CD4-positive, alpha-beta T cell (primary cell): Measurements from ENCODE around the gene RLN1. TPM values are rescaled to one million over a fixed set of nuclear protein-coding genes. Genes with fewer than 3 reads are reported as not detected.
A peak's percentile ranks its signal among the peaks of the same experiment; 100 is the strongest.

ENCODE experiments used
- ATAC-seq: fragments of 200-7000 bp; cut with Tn5 transposase; one replicate; pipeline ENCODE4 v1.10.0; 2022; ENCODE audit warnings: mild to moderate bottlenecking; ENCODE audit not compliant: poor library complexity
- CTCF ChIA-PET: fragments of 350-600 bp; sonication (Branson Sonifier 250); formaldehyde crosslinking; loops from one replicate; lab custom pipeline; 2021; ENCODE audit warnings: antibody characterized with exemption, inconsistent platforms; lab: Charles Lee
- POLR2A ChIA-PET: fragments of 350-600 bp; sonication (Branson Sonifier 250); formaldehyde crosslinking; loops from one replicate; lab custom pipeline; 2021; ENCODE audit warnings: antibody characterized with exemption, inconsistent platforms; lab: Charles Lee
- DNase-seq, 14 experiments: peaks; one replicate each; pipeline ENCODE4 v3.0.0-alpha.2; 2013 to 2020; ENCODE audit warnings: mixed read lengths in 2 of 14
- H3K27ac ChIP-seq, 2 donors: one replicate each; pipeline versions ENCODE4 v1.5.1 to v1.7.0; 2013; ENCODE audit warnings: low read length in 2 of 2, low read depth in 1 of 2, mild to moderate bottlenecking in 1 of 2
- H3K27me3 ChIP-seq, 2 experiments: 1 replicate in 1 of 2; 2 replicates in 1 of 2; pipeline versions ENCODE4 v1.6.1 to v1.7.0; 2013; ENCODE audit warnings: low read length in 2 of 2, control low read depth in 1 of 2, mild to moderate bottlenecking in 1 of 2, moderate library complexity in 1 of 2; ENCODE audit not compliant: insufficient read depth in 2 of 2, control insufficient read depth in 1 of 2
- H3K36me3 ChIP-seq: one replicate; pipeline ENCODE4 v1.6.1; 2013; ENCODE audit warnings: low read length, control low read depth; ENCODE audit not compliant: insufficient read depth
- H3K4me1 ChIP-seq: one replicate; pipeline ENCODE4 v1.6.1; 2013; ENCODE audit warnings: low read length, control low read depth; ENCODE audit not compliant: insufficient read depth
- H3K4me3 ChIP-seq: one replicate; pipeline ENCODE4 v1.5.1; 2013; ENCODE audit warnings: mild to moderate bottlenecking, low read length, moderate library complexity
- H3K9me3 ChIP-seq, 2 experiments: 1 replicate in 1 of 2; 2 replicates in 1 of 2; pipeline versions ENCODE4 v1.6.1 to v1.7.0; 2013; ENCODE audit warnings: low read length in 2 of 2, mild to moderate bottlenecking in 2 of 2, control low read depth in 1 of 2, moderate library complexity in 1 of 2; ENCODE audit not compliant: control insufficient read depth in 1 of 2, insufficient read depth in 1 of 2
- H3K27ac Mint-ChIP-seq: one replicate; pipeline ENCODE4 v1.8.0; 2020; ENCODE audit warnings: mixed read lengths
- H3K27me3 Mint-ChIP-seq: one replicate; pipeline ENCODE4 v1.8.0; 2021; ENCODE audit warnings: mixed read lengths
- H3K36me3 Mint-ChIP-seq: one replicate; pipeline ENCODE4 v1.8.0; 2021; ENCODE audit warnings: low read depth, mixed read lengths
- H3K4me1 Mint-ChIP-seq: one replicate; pipeline ENCODE4 v1.8.0; 2021; ENCODE audit warnings: low read depth, mixed read lengths
- H3K4me3 Mint-ChIP-seq: one replicate; pipeline ENCODE4 v1.8.0; 2020; ENCODE audit warnings: mild to moderate bottlenecking, mixed read lengths
- H3K9me3 Mint-ChIP-seq: one replicate; pipeline ENCODE4 v1.8.0; 2020; ENCODE audit warnings: mixed read lengths
- intact Hi-C, 2 experiments: fragments of 100-400 bp; cut with DNase I in 1 of 2; cut with micrococcal nuclease in 1 of 2; formaldehyde crosslinking; loops; one replicate each; pipeline versions ENCODE4 v1.15.1 to v1.9.0; 2023 to 2025; cut with DNase I, micrococcal nuclease
- total RNA-seq, 174 experiments: library from RNA in 2 of 174; stranded (reverse) in 2 of 174; gene quantifications; one replicate each; pipeline ENCODE4 v1.2.3 and lab custom pipeline; 2021 to 2026
- TF ChIP-seq, protein P1 (sequence below): fragments of 200-600 bp; IDR thresholded peaks from one replicate; pipeline ENCODE4 v1.8.0; 2022; ENCODE audit warnings: antibody characterized with exemption, mild to moderate bottlenecking

The RLN1 gene
- total RNA-seq, 2 experiments from 2014 or later = 0.36 to 0.84 TPM

DNA sequence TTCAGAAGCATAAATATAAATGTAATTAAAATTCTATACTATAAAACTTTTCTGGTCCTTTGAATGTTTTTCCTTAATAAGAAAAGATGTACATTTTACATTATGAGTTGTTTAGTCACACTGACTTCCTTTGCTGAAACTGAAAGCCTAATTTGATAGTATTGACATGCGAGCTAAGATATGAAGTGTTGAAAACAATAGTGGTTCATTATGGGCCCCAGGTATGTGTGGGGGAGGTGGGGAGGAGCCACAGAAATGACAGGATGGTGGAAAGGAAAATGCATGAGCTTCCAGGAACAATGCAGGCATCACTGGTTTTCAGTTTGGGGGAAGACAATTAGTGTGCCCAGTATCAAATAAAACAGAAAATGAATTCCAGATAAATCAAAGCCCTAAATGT, 35.4 kb upstream of the RLN1 start:
- TF ChIP-seq, protein P1, sequence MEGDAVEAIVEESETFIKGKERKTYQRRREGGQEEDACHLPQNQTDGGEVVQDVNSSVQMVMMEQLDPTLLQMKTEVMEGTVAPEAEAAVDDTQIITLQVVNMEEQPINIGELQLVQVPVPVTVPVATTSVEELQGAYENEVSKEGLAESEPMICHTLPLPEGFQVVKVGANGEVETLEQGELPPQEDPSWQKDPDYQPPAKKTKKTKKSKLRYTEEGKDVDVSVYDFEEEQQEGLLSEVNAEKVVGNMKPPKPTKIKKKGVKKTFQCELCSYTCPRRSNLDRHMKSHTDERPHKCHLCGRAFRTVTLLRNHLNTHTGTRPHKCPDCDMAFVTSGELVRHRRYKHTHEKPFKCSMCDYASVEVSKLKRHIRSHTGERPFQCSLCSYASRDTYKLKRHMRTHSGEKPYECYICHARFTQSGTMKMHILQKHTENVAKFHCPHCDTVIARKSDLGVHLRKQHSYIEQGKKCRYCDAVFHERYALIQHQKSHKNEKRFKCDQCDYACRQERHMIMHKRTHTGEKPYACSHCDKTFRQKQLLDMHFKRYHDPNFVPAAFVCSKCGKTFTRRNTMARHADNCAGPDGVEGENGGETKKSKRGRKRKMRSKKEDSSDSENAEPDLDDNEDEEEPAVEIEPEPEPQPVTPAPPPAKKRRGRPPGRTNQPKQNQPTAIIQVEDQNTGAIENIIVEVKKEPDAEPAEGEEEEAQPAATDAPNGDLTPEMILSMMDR = no peak
- Mint-ChIP-seq H3K4me1 (peaks cover 31% of the 10 kb centered on the region), H3K4me3 (no peak overlapping the region), H3K36me3 (peaks cover 14% of the 10 kb centered on the region), H3K27ac (peak overlapping the region; percentile 7), H3K27me3 (no peaks in the 10 kb centered on the region), H3K9me3 (no peaks in the 10 kb centered on the region)
- ATAC-seq (no peak), DNase-seq (peak in 1 of 14 experiments; percentile 25)
- ChIA-PET CTCF (no interaction called here), POLR2A (no interaction called here)
- no peaks in the 10 kb centered on the region for H3K36me3 ChIP-seq
- H3K27me3 ChIP-seq = no peaks in the 10 kb centered on the region
- H3K9me3 ChIP-seq = no peaks in the 10 kb centered on the region
- H3K4me1 ChIP-seq = no peaks in the 10 kb centered on the region
- H3K27ac ChIP-seq = no peak overlapping the region
- H3K4me3 ChIP-seq = no peak overlapping the region
- intact Hi-C loops = no loop called here

DNA sequence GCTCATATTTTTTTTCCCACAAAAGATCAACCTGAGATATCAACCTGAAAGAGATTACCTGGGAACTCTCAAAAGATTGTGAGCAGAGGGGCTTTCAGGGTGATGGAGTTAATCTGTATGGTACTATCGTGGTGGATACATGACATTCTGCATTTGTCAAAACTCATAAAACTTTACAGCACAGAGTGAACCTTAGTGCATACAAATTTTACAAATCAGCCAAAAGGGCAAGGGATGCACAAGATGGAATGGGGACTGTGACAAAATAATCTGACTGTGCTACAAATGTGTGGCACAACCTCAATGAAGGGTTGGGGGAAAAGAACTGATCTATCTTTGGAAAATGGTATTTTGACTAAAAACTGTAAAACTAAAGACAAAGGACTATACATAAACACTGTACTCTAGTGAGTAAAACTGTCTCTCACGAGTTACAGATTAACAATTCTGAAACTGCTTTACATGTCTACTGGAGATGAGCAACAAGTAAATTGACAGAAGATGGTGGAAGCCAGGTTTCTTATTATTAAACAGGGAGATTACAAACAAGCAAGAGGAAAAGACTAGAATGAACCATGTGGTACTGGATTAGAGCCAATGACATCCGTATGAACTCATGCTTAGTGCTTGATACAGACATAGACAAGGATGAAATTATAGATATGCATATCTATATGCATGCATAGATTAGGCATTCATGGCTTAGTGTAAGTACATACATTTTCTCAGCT, 24.8 kb upstream of the RLN1 start:
- Histone ChIP-seq H3K27ac (no peak overlapping the region), H3K4me1 (no peaks in the 10 kb centered on the region), H3K9me3 (no peaks in the 10 kb centered on the region), H3K4me3 (no peak overlapping the region), H3K36me3 (peaks cover 8% of the 10 kb centered on the region), H3K27me3 (no peaks in the 10 kb centered on the region)
- no peak for ATAC-seq
- ChIA-PET POLR2A (no interaction called here), CTCF (no interaction called here)
- no peak overlapping the region for H3K4me3 Mint-ChIP-seq
- H3K27ac Mint-ChIP-seq = no peak overlapping the region
- no peaks in the 10 kb centered on the region for H3K27me3 Mint-ChIP-seq
- TF ChIP-seq, protein P1 = no peak
- DNase-seq = no peak
- peaks cover 13% of the 10 kb centered on the region for H3K4me1 Mint-ChIP-seq
- intact Hi-C loops = no loop called here
- H3K9me3 Mint-ChIP-seq = peaks cover 4% of the 10 kb centered on the region
- peaks cover 46% of the 10 kb centered on the region for H3K36me3 Mint-ChIP-seq

DNA sequence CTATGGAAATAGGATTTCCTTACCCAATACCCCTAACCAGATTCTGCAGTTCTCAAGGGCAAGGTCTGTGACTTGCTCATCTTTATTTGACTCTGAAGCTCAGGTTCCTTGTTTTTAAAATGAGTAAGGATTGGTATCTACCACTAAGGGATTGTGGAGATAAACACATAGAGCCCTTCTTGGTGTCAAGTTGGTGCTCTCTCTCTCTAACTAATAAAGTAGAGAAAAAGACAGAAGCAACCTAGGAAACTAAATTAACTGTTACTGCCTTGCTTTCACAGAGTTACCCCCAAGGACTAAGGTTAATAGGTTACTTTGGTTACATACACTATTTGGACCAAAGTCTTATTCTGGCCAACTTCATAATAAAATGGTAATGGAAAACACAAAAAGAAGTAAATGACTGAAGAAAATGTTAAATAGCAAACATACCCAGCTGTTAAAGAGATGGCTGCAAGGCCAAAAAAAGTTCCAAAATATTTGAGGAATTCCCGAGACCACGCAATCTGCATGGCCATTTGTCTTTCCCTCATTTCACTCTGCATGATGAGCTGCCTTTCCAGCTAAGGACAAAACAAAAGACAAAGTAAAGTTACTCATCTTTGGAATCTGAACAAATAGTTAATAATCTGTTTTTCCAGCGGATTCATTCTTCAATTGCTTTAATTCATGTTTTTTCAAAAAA, 21.8 kb upstream of the RLN1 start:
- no peak overlapping the region for H3K4me3 ChIP-seq
- Mint-ChIP-seq H3K4me1 (no peaks in the 10 kb centered on the region), H3K27ac (no peak overlapping the region), H3K27me3 (no peaks in the 10 kb centered on the region), H3K4me3 (no peak overlapping the region), H3K36me3 (peaks cover 43% of the 10 kb centered on the region), H3K9me3 (peaks cover 2% of the 10 kb centered on the region)
- TF ChIP-seq, protein P1 = no peak
- H3K9me3 ChIP-seq = no peaks in the 10 kb centered on the region
- no peaks in the 10 kb centered on the region for H3K27me3 ChIP-seq
- DNase-seq = no peak
- ChIA-PET CTCF (no interaction called here), POLR2A (no interaction called here)
- no peaks in the 10 kb centered on the region for H3K4me1 ChIP-seq
- H3K36me3 ChIP-seq = peaks cover 10% of the 10 kb centered on the region
- no peak overlapping the region for H3K27ac ChIP-seq
- ATAC-seq = no peak
- intact Hi-C loops = no loop called here
